Colonic mucosa (tissue), 4 donors: ENCODE results near the gene INAFM1. TPM values are rescaled to one million over a fixed set of nuclear protein-coding genes. Genes with fewer than 3 reads are reported as not detected.

ENCODE experiments used
- DNase-seq: peaks from one replicate; pipeline ENCODE4 v3.0.0-alpha.2; 2020
- H3K27ac ChIP-seq: fragments of 200-600 bp; one replicate; pipeline ENCODE4 v1.8.0; 2021
- H3K27me3 ChIP-seq: fragments of 200-600 bp; one replicate; pipeline ENCODE4 v1.8.0; 2021
- H3K36me3 ChIP-seq: fragments of 200-600 bp; one replicate; pipeline ENCODE4 v1.8.0; 2021
- H3K4me1 ChIP-seq: fragments of 200-600 bp; one replicate; pipeline ENCODE4 v1.8.0; 2021; ENCODE audit warnings: mild to moderate bottlenecking
- H3K4me3 ChIP-seq: fragments of 200-600 bp; one replicate; pipeline ENCODE4 v1.8.0; 2021
- H3K9ac ChIP-seq, 2 donors: one replicate each; pipeline ENCODE4 v1.7.0; 2013; ENCODE audit warnings: control low read depth in 2 of 2, low read depth in 2 of 2, low read length in 2 of 2
- H3K9me3 ChIP-seq: fragments of 200-600 bp; one replicate; pipeline ENCODE4 v1.8.0; 2021
- CTCF ChIP-seq: fragments of 200-600 bp; IDR thresholded peaks from one replicate; pipeline ENCODE4 v1.8.0; 2022; ENCODE audit warnings: antibody characterized with exemption, mild to moderate bottlenecking
- intact Hi-C: fragments of 100-400 bp; cut with DNase I; formaldehyde crosslinking; loops from one replicate; pipeline ENCODE4 v1.14.1; 2022
- total RNA-seq, 2 donors: library from RNA; stranded (reverse); fragmentation: NEBNext Ultra II Directional in 1 of 2; extraction: Animal tissue kit (Norgen Biotek cat#: 25700) in 1 of 2; gene quantifications; one replicate each; pipeline ENCODE4 v1.2.1, GENCODE V29; 2021
- donor health status: healthy.
- donor health status: DM: no; HTN: no; CAD: no.
- donor health status: DM: no; HTN: no; CAD: no.

Gene INAFM1
- total RNA-seq = 10 to 100 TPM; 12.8 to 19.6 TPM

DNA sequence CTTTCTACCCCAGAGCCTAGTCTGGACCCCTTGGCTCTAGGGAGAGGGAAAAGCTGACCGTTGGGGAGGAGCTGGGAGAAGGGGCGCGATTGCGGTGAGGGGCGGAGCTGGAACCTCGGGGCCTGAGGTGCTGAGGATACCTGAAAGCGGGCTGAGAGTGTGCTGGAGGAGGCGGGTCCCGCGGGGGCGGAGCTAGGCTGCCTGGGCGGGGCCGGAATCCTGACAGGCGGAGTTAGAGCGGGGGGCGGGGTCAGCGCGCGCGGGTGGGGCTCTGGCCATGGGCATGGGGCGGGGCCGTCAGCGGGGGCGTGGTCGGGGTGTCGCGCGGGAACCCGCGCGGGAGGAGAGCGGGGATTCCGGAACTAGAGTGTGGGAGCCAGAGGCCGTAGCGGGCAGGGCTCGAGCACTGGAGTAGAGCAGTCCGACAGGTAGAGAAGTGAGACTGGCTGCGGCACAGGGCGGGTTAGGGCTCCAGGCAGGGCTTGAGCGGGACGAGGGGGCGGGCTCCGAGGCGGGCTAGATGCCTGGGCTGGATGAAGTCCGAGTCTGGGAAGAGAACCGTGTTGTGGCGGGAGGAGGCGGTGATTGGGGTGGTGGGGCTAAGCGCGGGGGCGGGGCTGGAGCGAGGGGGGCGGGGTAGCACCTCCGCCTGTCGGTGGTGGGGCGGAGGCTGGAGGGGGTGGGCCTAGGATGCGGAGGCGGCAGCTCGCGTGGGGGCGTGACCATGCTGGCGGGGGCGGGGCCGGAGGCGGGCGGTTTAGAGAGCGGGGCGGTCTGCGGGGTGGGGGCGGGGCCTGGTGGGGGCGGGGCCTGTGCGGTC, at the start of gene INAFM1:
TSS of gene INAFM1 (plus strand) at position 815 of the 820 bp plus-strand sequence. CDS start 35 bp downstream, outside the sequence.
- Histone ChIP-seq H3K4me3 (peak within 1 kb of the TSS; percentile 65), H3K4me1 (peaks cover 4% of the 10 kb centered on the region), H3K9me3 (no peaks in the 10 kb centered on the region), H3K27me3 (no peaks in the 10 kb centered on the region), H3K9ac (peak within 1 kb of the TSS; percentile 99 to 100), H3K36me3 (no peaks in the 10 kb centered on the region), H3K27ac (peak within 1 kb of the TSS; percentile 93)
- intact Hi-C loops = no loop called here
- peak; percentile 100 for DNase-seq
- no peak for TF ChIP-seq CTCF

DNA sequence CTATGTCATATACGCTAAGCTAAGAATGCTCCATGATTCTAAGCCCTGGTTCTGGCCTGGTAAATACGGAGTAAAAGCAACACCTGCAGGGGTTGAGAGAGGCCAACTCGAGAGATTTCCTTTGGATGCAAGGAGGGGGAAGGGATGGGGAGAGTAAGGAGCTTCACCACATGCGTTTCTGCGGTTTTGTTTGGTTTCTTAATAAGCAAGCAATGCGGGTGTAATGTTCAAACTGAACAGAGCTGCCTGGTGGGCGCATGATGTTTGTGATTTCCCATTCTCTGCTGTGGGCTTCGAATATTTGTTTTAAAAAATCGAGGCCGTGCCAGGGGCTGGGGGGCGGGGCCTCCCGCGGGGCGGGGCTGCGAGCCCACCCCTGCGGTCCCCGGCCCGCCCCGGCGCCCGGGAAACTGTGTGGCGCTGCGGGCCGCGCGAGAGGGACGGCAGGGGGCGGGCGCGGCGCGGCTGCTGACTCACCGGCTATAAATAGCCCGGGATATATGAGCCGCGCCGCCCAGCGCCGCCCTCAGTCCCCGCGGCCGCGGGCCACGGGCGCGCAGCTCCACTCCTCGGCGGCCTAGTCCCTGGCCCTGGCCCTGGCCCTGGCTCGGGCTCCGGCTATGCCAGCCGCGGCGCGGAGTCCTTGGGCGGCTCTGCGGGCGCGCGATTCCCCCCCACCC, 48.8 kb upstream of the INAFM1 start:
- Histone ChIP-seq H3K4me1 (peaks cover 10% of the 10 kb centered on the region), H3K36me3 (no peaks in the 10 kb centered on the region), H3K9me3 (no peaks in the 10 kb centered on the region), H3K9ac (peak overlapping the region; percentile 94 to 99), H3K27me3 (no peaks in the 10 kb centered on the region), H3K4me3 (peak overlapping the region; percentile 34), H3K27ac (peak overlapping the region; percentile 97)
- intact Hi-C loops = no loop called here
- peak; percentile 88 for DNase-seq
- no peak for TF ChIP-seq CTCF

GRCh38 chr19:47226426-47227351, 48.0 kb upstream of the INAFM1 start:
- no peak for TF ChIP-seq CTCF
- H3K9ac ChIP-seq = peak overlapping the region; percentile 94 to 99
- H3K27ac ChIP-seq = peak overlapping the region; percentile 97
- no peaks in the 10 kb centered on the region for H3K27me3 ChIP-seq
- intact Hi-C loops = no loop called here
- no peaks in the 10 kb centered on the region for H3K36me3 ChIP-seq
- peak; percentile 95 for DNase-seq
- no peaks in the 10 kb centered on the region for H3K9me3 ChIP-seq
- peaks cover 10% of the 10 kb centered on the region for H3K4me1 ChIP-seq
- H3K4me3 ChIP-seq = peak overlapping the region; percentile 34

- Histone ChIP-seq H3K27ac (peak overlapping the region; percentile 97), H3K9ac (peak overlapping the region; percentile 94 to 99), H3K4me1 (peaks cover 10% of the 10 kb centered on the region), H3K36me3 (no peaks in the 10 kb centered on the region), H3K9me3 (no peaks in the 10 kb centered on the region), H3K4me3 (peak overlapping the region; percentile 34), H3K27me3 (no peaks in the 10 kb centered on the region)
- TF ChIP-seq CTCF = no peak
- intact Hi-C loops = no loop called here
- DNase-seq = peak; percentile 91
Measured at GRCh38 chr19:47227352-47228167, 47.1 kb upstream of the INAFM1 start.
